Measurements from ENCODE around the gene USO1. TPM values are rescaled to one million over a fixed set of nuclear protein-coding genes. Genes with fewer than 3 reads are reported as not detected.

Gene USO1
- total and polyA plus RNA-seq, 9 of the 15 experiments (the other 6 are each of a cell fraction or from before 2014, with no cell fraction given): 19.3 to 97.8 (median 48.5) TPM

DNA sequence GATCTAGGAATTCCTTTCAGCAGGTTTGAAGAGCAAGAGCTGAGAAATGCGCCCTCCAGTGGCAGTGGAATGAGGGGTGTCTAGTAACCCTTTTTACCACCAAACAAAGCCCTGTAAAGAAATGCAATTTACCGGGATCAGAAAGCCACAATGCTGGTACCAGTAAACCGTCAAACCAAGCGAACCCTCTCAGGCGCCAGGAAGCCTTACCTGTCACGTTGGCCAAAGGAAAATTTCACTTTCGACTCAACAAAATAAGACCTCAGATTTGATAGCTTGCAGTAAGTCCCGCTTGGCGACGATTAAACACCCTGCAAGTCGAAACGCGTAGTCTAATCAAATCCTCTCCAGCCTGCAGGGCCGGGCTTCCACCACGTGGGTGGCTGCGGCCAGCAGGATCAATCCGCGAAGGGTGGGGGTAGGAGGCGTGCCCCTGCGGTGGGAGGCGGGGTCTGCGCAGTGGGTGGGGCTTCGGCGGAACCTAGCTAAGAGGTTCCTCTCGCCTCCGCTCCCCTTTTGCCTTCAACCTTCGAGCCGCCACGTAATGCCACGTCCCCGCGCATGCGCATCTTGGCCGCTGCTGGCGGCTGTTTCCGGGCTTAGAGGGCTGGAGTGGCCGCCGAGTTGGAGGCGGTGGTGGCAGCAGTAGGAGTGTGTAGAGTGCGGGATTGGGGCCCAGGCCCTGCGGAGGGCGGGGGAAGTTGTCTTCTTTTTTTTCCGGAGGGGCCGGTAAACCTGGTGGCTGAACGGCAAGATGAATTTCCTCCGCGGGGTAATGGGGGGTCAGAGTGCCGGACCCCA is at the start of gene USO1 (continued):
- TF ChIP-seq, protein P1, sequence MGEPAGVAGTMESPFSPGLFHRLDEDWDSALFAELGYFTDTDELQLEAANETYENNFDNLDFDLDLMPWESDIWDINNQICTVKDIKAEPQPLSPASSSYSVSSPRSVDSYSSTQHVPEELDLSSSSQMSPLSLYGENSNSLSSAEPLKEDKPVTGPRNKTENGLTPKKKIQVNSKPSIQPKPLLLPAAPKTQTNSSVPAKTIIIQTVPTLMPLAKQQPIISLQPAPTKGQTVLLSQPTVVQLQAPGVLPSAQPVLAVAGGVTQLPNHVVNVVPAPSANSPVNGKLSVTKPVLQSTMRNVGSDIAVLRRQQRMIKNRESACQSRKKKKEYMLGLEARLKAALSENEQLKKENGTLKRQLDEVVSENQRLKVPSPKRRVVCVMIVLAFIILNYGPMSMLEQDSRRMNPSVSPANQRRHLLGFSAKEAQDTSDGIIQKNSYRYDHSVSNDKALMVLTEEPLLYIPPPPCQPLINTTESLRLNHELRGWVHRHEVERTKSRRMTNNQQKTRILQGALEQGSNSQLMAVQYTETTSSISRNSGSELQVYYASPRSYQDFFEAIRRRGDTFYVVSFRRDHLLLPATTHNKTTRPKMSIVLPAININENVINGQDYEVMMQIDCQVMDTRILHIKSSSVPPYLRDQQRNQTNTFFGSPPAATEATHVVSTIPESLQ (CRISPR knock-in tag; IDR thresholded peaks at IDR 0.05): peak; percentile 53; the same call in 1 of the 2 replicates
- no peak for TF ChIP-seq SRSF9 (IDR thresholded peaks at IDR 0.05; ENCODE audit: borderline replicate concordance, low read depth, low read length)
- no peak; the same call in 1 of the 2 replicates for TF ChIP-seq ZNF24 (IDR thresholded peaks at IDR 0.05)
- no peak for TF ChIP-seq ZNF146 (CRISPR knock-in tag; IDR thresholded peaks at IDR 0.05; ENCODE audit: unreplicated experiment)
- no peak for TF ChIP-seq DIDO1 (tag; IDR thresholded peaks at IDR 0.05; ENCODE audit: low read depth)
- TF ChIP-seq, protein P2, sequence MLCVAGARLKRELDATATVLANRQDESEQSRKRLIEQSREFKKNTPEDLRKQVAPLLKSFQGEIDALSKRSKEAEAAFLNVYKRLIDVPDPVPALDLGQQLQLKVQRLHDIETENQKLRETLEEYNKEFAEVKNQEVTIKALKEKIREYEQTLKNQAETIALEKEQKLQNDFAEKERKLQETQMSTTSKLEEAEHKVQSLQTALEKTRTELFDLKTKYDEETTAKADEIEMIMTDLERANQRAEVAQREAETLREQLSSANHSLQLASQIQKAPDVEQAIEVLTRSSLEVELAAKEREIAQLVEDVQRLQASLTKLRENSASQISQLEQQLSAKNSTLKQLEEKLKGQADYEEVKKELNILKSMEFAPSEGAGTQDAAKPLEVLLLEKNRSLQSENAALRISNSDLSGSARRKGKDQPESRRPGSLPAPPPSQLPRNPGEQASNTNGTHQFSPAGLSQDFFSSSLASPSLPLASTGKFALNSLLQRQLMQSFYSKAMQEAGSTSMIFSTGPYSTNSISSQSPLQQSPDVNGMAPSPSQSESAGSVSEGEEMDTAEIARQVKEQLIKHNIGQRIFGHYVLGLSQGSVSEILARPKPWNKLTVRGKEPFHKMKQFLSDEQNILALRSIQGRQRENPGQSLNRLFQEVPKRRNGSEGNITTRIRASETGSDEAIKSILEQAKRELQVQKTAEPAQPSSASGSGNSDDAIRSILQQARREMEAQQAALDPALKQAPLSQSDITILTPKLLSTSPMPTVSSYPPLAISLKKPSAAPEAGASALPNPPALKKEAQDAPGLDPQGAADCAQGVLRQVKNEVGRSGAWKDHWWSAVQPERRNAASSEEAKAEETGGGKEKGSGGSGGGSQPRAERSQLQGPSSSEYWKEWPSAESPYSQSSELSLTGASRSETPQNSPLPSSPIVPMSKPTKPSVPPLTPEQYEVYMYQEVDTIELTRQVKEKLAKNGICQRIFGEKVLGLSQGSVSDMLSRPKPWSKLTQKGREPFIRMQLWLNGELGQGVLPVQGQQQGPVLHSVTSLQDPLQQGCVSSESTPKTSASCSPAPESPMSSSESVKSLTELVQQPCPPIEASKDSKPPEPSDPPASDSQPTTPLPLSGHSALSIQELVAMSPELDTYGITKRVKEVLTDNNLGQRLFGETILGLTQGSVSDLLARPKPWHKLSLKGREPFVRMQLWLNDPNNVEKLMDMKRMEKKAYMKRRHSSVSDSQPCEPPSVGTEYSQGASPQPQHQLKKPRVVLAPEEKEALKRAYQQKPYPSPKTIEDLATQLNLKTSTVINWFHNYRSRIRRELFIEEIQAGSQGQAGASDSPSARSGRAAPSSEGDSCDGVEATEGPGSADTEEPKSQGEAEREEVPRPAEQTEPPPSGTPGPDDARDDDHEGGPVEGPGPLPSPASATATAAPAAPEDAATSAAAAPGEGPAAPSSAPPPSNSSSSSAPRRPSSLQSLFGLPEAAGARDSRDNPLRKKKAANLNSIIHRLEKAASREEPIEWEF (CRISPR knock-in tag; IDR thresholded peaks at IDR 0.05): no peak
- no peak for TF ChIP-seq PRPF4 (IDR thresholded peaks at IDR 0.05; ENCODE audit: insufficient read depth, low read depth, low read length, poor library complexity, severe bottlenecking)
- no peak for TF ChIP-seq GATAD2A (IDR thresholded peaks at IDR 0.05)
- 0 out of 2 replicates have a peak, but pooled peaks have one; percentile 13 for TF ChIP-seq TCF7L2 (IDR thresholded peaks at IDR 0.05; ENCODE audit: low read depth, low read length)
- no peak for TF ChIP-seq CBX2 (IDR thresholded peaks at IDR 0.05; ENCODE audit: insufficient read depth, low read length, poor library complexity, severe bottlenecking)
- peak; percentile 96 for TF ChIP-seq TAF1 (IDR thresholded peaks at IDR 0.05; ENCODE audit: control insufficient read depth, extremely low read depth, insufficient read depth, low read length, severe bottlenecking)
- TF ChIP-seq, protein P3, sequence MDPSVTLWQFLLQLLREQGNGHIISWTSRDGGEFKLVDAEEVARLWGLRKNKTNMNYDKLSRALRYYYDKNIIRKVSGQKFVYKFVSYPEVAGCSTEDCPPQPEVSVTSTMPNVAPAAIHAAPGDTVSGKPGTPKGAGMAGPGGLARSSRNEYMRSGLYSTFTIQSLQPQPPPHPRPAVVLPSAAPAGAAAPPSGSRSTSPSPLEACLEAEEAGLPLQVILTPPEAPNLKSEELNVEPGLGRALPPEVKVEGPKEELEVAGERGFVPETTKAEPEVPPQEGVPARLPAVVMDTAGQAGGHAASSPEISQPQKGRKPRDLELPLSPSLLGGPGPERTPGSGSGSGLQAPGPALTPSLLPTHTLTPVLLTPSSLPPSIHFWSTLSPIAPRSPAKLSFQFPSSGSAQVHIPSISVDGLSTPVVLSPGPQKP (CRISPR knock-in tag; IDR thresholded peaks at IDR 0.05): no peak
- TF ChIP-seq HDAC8 (tag; IDR thresholded peaks at IDR 0.05): no peak
- peak; percentile 60 for TF ChIP-seq TRIM28 (IDR thresholded peaks at IDR 0.05)
- no peak for TF ChIP-seq DACH1 (IDR thresholded peaks at IDR 0.05; ENCODE audit: partially characterized antibody)
- 0 out of 2 replicates have a peak, but pooled peaks have one; percentile 35 for TF ChIP-seq SRSF1 (IDR thresholded peaks at IDR 0.05; ENCODE audit: low read depth, low read length)
- TF ChIP-seq HDAC2 (IDR thresholded peaks at IDR 0.05): peak; percentile 78
- peak; percentile 82 for TF ChIP-seq NR2C1 (IDR thresholded peaks at IDR 0.05)
- peak; percentile 86 for TF ChIP-seq NR2C1 (tag; IDR thresholded peaks at IDR 0.05)
